Measurements from ENCODE around the gene ACIN1. TPM values are rescaled to one million over a fixed set of nuclear protein-coding genes. Genes with fewer than 3 reads are reported as not detected.

The ACIN1 gene
- total and polyA plus RNA-seq, 3 experiments from 2014 or later: 15.1 to 198 (median 195) TPM

DNA sequence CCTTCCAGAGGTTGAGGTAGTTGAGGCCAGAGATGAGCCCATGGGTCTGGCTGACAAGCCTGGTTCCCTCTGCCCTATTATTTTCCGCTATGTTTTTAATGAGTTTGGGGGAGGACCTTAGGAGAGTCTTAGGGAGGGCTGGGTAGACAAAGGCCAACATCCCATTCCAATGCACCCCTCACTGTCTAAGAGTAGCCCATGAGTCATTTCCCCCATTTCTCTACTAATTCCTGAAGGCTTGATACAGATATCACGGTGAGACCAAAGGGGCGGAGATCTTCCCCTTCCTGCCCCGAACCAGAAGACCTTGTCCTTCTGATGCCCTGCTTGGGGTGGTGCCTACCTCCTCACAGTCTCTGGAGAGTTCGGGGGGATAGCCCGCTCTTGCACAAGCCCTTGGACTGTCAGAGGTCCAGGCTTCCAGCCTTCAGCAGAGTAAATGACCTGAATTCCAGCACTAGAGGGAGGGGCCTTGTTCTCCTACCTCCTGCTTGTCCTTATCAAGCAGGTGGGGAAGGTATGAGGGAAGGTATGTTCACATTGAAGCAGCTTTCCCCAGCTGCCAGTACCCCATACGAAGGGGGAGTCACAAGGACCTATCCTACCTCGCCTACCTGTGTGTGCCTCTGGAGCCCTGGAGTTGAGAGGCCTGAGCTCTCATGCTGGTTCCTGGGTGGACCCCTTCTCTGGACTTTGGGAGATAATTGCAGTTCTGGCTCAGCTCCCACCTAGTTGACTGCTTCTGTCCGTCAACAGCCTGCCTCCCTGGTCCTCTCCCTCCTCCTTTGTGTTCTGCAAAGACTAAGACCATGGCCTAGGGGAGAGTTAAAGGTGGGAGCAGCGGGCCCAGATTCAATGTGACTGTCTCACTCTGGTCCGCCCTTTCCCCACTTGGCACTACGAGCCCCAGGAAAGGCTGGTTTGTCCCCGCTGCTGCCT lies 49.2 kb downstream of the ACIN1 start:
- Histone ChIP-seq H3K27ac (ENCODE audit: low read depth, low read length) (no peak overlapping the region), H3K9me3 (ENCODE audit: low read length) (no peaks in the 10 kb centered on the region), H3K27me3 (ENCODE audit: insufficient read depth, low read length, poor library complexity, severe bottlenecking) (no peaks in the 10 kb centered on the region), H3K4me3 (ENCODE audit: low read length) (no peak overlapping the region), H3K4me1 (ENCODE audit: insufficient read depth, low read length) (no peaks in the 10 kb centered on the region), H3K36me3 (ENCODE audit: insufficient read depth, low read length) (no peaks in the 10 kb centered on the region)
- no peak for DNase-seq
- POLR2A ChIA-PET: interaction anchor here (0.5 kb wide), 1 partner anchor 332 kb away, joined by 3 read pairs; no protein-coding TSS in a partner anchor
- H3K27me3 Mint-ChIP-seq: peaks cover 2 to 8% of the 10 kb centered on the region in 2 donors
- no peak overlapping the region for H3K27ac Mint-ChIP-seq
- H3K4me1 Mint-ChIP-seq: no peaks in the 10 kb centered on the region
- no peaks in the 10 kb centered on the region for H3K9me3 Mint-ChIP-seq
- CTCF ChIA-PET: interaction anchor here (1.8 kb wide), 1 partner anchor 12 kb away, joined by 4 read pairs; the partner anchor contains the start of gene CDH24
- no peaks in the 10 kb centered on the region for H3K36me3 Mint-ChIP-seq
- H3K4me3 Mint-ChIP-seq: no peak overlapping the region

DNA sequence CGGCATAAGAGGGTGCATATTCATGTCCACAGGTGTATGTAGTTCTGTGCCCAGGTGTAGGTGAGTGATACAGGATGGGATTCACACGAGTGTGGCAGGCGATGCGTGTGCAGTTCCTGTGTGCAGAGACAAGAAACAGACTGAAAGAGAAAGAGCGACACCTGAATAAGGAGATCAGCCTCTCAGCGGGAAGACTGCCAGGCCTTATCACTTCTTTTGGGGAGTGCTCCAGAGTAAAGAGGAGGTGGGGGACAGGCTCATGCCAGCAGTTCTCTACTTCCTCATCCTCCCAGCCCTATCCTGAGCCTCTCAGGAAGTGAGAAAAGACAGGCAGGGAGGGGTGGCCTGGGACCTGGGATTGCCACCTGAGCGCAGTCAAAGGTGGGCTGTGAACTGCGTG lies 50.1 kb downstream of the ACIN1 start:
- no peak overlapping the region for H3K4me3 Mint-ChIP-seq
- peaks cover 2 to 8% of the 10 kb centered on the region in 2 donors for H3K27me3 Mint-ChIP-seq
- Histone ChIP-seq H3K4me3 (ENCODE audit: low read length) (no peak overlapping the region), H3K4me1 (ENCODE audit: insufficient read depth, low read length) (no peaks in the 10 kb centered on the region), H3K9me3 (ENCODE audit: low read length) (no peaks in the 10 kb centered on the region), H3K36me3 (ENCODE audit: insufficient read depth, low read length) (no peaks in the 10 kb centered on the region), H3K27me3 (ENCODE audit: insufficient read depth, low read length, poor library complexity, severe bottlenecking) (no peaks in the 10 kb centered on the region), H3K27ac (ENCODE audit: low read depth, low read length) (no peak overlapping the region)
- ChIA-PET POLR2A (no interaction called here), CTCF (interaction anchor here (0.6 kb wide), 1 partner anchor 58 kb away, joined by 3 read pairs; no protein-coding TSS in a partner anchor)
- H3K27ac Mint-ChIP-seq: no peak overlapping the region
- no peaks in the 10 kb centered on the region for H3K36me3 Mint-ChIP-seq
- H3K4me1 Mint-ChIP-seq: no peaks in the 10 kb centered on the region
- H3K9me3 Mint-ChIP-seq: no peaks in the 10 kb centered on the region
- DNase-seq: no peak

DNA sequence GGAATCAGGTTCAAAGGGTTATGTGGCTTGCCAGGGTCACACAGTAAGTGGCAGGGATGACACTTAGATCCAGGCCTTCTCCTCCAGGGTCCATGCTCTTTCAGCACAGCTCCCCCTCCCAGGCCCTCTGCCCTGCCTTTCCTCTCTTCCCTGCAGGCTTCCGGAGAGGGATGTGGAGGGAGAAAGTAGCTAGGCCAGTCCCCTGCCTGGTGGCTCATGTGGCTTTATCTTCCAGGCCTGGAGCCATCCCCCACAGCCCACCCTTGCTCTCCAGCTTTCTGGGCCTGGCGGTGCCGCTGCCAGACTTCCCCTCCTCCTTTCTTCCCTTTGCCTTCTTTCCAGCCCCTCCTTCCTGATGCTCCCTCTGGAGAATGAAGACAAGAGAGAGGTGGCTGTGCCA lies 51.2 kb downstream of the ACIN1 start:
- Mint-ChIP-seq H3K9me3 (no peaks in the 10 kb centered on the region), H3K36me3 (no peaks in the 10 kb centered on the region), H3K27ac (no peak overlapping the region), H3K27me3 (peaks cover 2 to 8% of the 10 kb centered on the region in 2 donors), H3K4me3 (no peak overlapping the region), H3K4me1 (no peaks in the 10 kb centered on the region)
- no peaks in the 10 kb centered on the region for H3K4me1 ChIP-seq (ENCODE audit: insufficient read depth, low read length)
- ChIA-PET POLR2A (interaction anchor here (0.6 kb wide), 1 partner anchor 32 kb away, joined by 4 read pairs; no protein-coding TSS in a partner anchor), CTCF (no interaction called here)
- H3K4me3 ChIP-seq (ENCODE audit: low read length): no peak overlapping the region
- no peaks in the 10 kb centered on the region for H3K36me3 ChIP-seq (ENCODE audit: insufficient read depth, low read length)
- no peak overlapping the region for H3K27ac ChIP-seq (ENCODE audit: low read depth, low read length)
- H3K9me3 ChIP-seq (ENCODE audit: low read length): no peaks in the 10 kb centered on the region
- no peaks in the 10 kb centered on the region for H3K27me3 ChIP-seq (ENCODE audit: insufficient read depth, low read length, poor library complexity, severe bottlenecking)
- DNase-seq: no peak

DNA sequence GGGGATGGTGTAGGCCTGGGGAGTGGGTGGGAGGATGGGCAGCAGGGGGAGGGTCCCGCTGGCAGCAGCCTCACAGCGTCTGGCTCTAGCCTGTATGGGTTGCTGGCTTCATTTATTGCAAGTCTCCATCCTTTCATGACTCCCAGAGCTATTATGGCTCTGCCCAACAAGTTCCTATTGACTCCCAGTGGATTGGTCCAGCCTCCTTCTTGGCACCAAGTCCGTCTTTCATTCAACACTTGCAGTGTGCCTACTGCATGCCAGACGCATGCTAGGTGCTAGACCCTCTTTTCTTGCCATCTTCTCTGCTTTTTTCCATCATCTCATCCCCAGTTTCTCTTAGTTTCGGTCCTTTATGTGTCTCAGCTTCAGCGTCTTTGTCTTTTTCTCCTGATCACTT lies 51.8 kb downstream of the ACIN1 start:
- Histone ChIP-seq H3K36me3 (ENCODE audit: insufficient read depth, low read length) (no peaks in the 10 kb centered on the region), H3K9me3 (ENCODE audit: low read length) (no peaks in the 10 kb centered on the region), H3K27ac (ENCODE audit: low read depth, low read length) (no peak overlapping the region), H3K4me1 (ENCODE audit: insufficient read depth, low read length) (no peaks in the 10 kb centered on the region), H3K4me3 (ENCODE audit: low read length) (no peak overlapping the region), H3K27me3 (ENCODE audit: insufficient read depth, low read length, poor library complexity, severe bottlenecking) (no peaks in the 10 kb centered on the region)
- no peak overlapping the region for H3K4me3 Mint-ChIP-seq
- H3K9me3 Mint-ChIP-seq: no peaks in the 10 kb centered on the region
- no peaks in the 10 kb centered on the region for H3K4me1 Mint-ChIP-seq
- ChIA-PET POLR2A (interaction anchor here (0.6 kb wide), 1 partner anchor 31 kb away, joined by 4 read pairs; no protein-coding TSS in a partner anchor), CTCF (interaction anchor here (1.2 kb wide), 1 partner anchor 57 kb away, joined by 3 read pairs; no protein-coding TSS in a partner anchor)
- H3K27ac Mint-ChIP-seq: peak overlapping the region in 1 of 8 donors; percentile 29
- peaks cover 2 to 8% of the 10 kb centered on the region in 2 donors for H3K27me3 Mint-ChIP-seq
- DNase-seq: no peak
- no peaks in the 10 kb centered on the region for H3K36me3 Mint-ChIP-seq

DNA sequence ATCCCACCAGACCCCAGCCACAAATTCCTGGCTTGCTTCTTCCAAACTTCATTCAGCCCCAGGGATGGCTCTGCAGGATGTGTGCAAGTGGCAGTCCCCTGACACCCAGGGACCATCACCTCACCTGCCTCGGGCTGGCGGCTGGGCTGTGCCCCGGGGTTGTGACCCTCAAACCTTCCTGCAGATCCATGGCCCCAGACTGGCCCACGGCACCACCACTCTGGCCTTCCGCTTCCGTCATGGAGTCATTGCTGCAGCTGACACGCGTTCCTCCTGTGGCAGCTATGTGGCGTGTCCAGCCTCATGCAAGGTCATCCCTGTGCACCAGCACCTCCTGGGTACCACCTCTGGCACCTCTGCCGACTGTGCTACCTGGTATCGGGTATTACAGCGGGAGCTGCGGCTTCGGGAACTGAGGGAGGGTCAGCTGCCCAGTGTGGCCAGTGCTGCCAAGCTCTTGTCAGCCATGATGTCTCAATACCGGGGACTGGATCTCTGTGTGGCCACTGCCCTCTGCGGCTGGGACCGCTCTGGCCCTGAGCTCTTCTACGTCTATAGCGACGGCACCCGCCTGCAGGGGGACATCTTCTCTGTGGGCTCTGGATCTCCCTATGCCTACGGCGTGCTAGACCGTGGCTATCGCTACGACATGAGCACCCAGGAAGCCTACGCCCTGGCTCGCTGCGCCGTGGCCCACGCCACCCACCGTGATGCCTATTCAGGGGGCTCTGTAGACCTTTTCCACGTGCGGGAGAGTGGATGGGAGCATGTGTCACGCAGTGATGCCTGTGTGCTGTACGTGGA lies 52.6 kb downstream of the ACIN1 start, which contains the start of gene PSMB11:
Gene PSMB11, plus strand, starts transcription at position 51 of the 804 bp plus-strand sequence. Its CDS starts 14 bp downstream, at position 65.
- H3K36me3 Mint-ChIP-seq: no peaks in the 10 kb centered on the region
- no peak within 1 kb of the TSS for H3K27ac Mint-ChIP-seq
- ChIA-PET CTCF (interaction anchor here (0.8 to 1.2 kb wide), 2 partner anchors 56 to 70 kb away, joined by 3 read pairs; no protein-coding TSS in a partner anchor), POLR2A (no interaction called here)
- no peaks in the 10 kb centered on the region for H3K9me3 Mint-ChIP-seq
- H3K4me1 ChIP-seq (ENCODE audit: insufficient read depth, low read length): no peaks in the 10 kb centered on the region
- no peaks in the 10 kb centered on the region for H3K27me3 ChIP-seq (ENCODE audit: insufficient read depth, low read length, poor library complexity, severe bottlenecking)
- H3K4me3 Mint-ChIP-seq: no peak within 1 kb of the TSS
- H3K36me3 ChIP-seq (ENCODE audit: insufficient read depth, low read length): no peaks in the 10 kb centered on the region
- peaks cover 0 to 5% of the 10 kb centered on the region in 2 donors for H3K27me3 Mint-ChIP-seq
- H3K9me3 ChIP-seq (ENCODE audit: low read length): no peaks in the 10 kb centered on the region
- H3K4me3 ChIP-seq (ENCODE audit: low read length): no peak within 1 kb of the TSS
- no peak for DNase-seq
- no peaks in the 10 kb centered on the region for H3K4me1 Mint-ChIP-seq
- H3K27ac ChIP-seq (ENCODE audit: low read depth, low read length): no peak within 1 kb of the TSS

DNA sequence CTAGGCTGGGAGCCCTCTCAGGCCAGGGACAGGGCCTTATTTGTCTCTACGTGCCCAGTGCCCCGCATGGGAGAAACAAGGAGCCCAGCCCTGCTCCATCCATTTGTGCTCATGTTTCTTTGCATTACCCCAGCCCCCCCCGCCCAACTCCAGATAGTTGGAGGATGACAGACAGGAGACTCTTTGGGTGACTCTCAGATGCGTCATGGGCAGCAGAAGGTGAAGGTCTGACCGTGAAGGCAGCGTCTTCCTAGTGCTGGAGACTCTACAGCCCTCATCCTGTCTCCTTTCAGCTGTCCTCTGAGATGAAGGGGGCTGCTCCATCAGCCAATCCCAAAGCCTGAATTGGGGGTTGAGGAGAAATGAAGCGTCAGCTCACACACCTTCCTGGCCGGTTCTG lies 53.2 kb downstream of the ACIN1 start:
- Histone ChIP-seq H3K27me3 (ENCODE audit: insufficient read depth, low read length, poor library complexity, severe bottlenecking) (no peaks in the 10 kb centered on the region), H3K36me3 (ENCODE audit: insufficient read depth, low read length) (no peaks in the 10 kb centered on the region), H3K9me3 (ENCODE audit: low read length) (no peaks in the 10 kb centered on the region), H3K4me1 (ENCODE audit: insufficient read depth, low read length) (no peaks in the 10 kb centered on the region), H3K4me3 (ENCODE audit: low read length) (no peak overlapping the region), H3K27ac (ENCODE audit: low read depth, low read length) (no peak overlapping the region)
- Mint-ChIP-seq H3K4me1 (no peaks in the 10 kb centered on the region), H3K27ac (no peak overlapping the region), H3K9me3 (no peaks in the 10 kb centered on the region), H3K36me3 (no peaks in the 10 kb centered on the region), H3K27me3 (peaks cover 0 to 4% of the 10 kb centered on the region in 2 donors), H3K4me3 (no peak overlapping the region)
- no peak for DNase-seq
- CTCF ChIA-PET: no interaction called here
- POLR2A ChIA-PET: no interaction called here

DNA sequence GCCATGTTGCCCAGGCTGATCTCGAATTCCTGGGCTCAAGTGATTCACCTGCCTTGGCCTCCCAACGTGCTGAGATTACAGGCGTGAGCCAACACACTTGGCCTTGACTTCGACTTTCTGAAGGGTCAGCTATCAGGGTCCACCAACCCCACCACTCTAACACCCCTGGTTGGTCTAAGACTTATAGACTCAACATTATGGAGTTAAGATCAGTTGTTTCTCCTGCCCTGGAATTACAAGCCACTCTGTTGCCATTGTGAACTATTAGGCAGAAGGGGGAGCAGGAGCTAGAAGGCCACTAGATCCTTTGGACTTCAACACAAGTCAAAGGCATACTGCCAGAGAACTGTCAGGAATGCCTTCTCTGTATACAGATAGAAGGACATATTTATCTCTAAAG lies 54.8 kb downstream of the ACIN1 start:
- no peak for DNase-seq
- H3K4me3 Mint-ChIP-seq: no peak overlapping the region
- Histone ChIP-seq H3K4me1 (ENCODE audit: insufficient read depth, low read length) (peaks cover 7% of the 10 kb centered on the region), H3K9me3 (ENCODE audit: low read length) (no peaks in the 10 kb centered on the region), H3K4me3 (ENCODE audit: low read length) (no peak overlapping the region), H3K27me3 (ENCODE audit: insufficient read depth, low read length, poor library complexity, severe bottlenecking) (no peaks in the 10 kb centered on the region), H3K36me3 (ENCODE audit: insufficient read depth, low read length) (no peaks in the 10 kb centered on the region), H3K27ac (ENCODE audit: low read depth, low read length) (no peak overlapping the region)
- H3K36me3 Mint-ChIP-seq: no peaks in the 10 kb centered on the region
- no peaks in the 10 kb centered on the region for H3K9me3 Mint-ChIP-seq
- H3K27me3 Mint-ChIP-seq: peaks cover 1 to 4% of the 10 kb centered on the region in 2 donors
- ChIA-PET CTCF (interaction anchor here (1.1 to 2.4 kb wide), 3 partner anchors 17 to 53 kb away, joined by 3 to 9 read pairs (median 5); partner anchors contain the start of gene CDH24), POLR2A (no interaction called here)
- peaks cover 4 to 8% (median 8%) of the 10 kb centered on the region in 3 donors for H3K4me1 Mint-ChIP-seq
- H3K27ac Mint-ChIP-seq: no peak overlapping the region

Measured in CD8-positive, alpha-beta memory T cell (primary cell).